Kidney tubule cell (primary cell): Measurements from ENCODE around the gene MAGOH.
A peak's percentile ranks its signal among the peaks of the same experiment; 100 is the strongest.
"Not testable (repeated sequence)": the region's sequence is repeated elsewhere in the genome, so short reads cannot be mapped to it uniquely, and the experiment has no call there.

Experiments
- DNase-seq: peaks from one replicate; pipeline ENCODE4 v3.0.0-alpha.2; 2018; ENCODE audit warnings: low spot score

MAGOH gene

GRCh38 chr1:53186533-53186932 is 51.8 kb downstream of the MAGOH start:
- DNase-seq, result no peak

DNA sequence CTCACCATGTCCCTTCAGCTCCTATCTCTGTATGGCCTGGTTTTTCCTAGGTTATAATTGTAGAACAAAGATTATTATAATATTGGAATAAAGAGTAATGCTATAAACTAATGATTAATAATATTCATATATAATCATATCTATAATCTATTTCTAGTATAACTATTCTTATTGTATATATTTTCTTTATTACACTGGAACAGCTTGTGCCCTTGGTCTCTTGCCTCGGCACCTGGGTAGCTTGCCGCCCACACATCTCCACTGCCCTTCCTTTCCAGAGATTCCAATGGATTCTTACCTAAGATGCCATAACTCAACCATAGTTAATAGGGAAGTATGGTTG is 52.4 kb downstream of the MAGOH start:
- not testable (repeated sequence) for DNase-seq

DNA sequence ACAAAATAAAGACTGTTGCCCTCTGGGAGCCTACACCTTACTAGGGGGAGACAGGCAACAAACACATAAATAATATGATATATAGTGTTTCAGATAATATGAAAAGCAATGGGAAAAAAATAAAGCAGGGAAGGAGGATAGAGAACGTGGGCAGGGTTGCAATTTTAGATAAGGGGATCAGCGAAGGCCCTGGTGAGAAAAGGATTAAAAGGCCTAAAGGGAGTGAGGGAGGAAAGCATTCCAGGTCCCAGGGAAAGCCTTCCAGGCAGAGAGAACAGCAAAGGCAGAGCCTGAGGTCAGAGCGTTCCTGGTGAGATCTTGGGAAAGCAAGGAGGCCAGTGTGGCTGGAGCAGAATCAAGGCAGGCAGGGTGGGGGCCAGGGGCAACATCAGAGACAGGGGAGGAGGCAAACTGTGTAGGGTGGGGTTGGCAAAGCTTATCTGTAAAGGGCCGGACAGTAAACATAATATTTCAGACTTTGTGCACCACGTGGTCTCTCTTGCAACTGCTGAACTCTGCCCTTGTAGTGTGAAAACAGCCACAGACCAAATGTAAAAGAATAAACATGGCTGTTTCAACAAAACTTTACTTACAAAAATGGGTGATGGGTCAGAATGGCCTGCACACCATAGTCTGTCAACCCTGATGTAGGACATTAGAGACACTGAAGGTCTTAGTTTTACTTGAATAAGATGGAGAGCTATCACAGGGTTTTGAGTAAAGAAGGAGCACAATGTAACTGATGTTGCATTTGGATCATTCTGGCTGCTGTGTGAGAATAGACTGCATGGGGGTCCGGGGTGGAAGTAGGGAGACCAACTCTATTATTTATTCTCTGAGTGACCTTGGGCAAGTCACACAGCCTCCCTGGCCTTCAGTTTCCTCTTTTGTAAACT is 55.0 kb downstream of the MAGOH start:
- no peak for DNase-seq

DNA sequence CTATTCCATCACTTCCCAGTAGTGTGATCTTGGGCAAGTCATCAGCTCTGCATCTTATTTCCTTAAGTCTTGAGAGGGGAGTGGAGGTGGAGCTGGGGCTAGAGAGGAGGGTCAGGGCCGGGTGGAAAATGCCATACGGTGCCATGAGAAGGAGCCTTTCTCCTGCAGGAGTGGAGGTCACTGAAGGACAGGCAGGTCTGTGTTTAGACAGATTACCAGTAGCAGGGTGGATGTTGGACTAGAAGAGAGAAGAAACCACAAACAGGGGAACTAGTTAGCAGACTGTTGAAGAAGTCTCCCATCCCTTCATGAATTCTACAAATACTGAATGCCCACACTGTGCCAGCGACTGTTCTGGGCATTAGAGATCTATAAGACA is 55.6 kb downstream of the MAGOH start:
- DNase-seq, result no peak

DNA sequence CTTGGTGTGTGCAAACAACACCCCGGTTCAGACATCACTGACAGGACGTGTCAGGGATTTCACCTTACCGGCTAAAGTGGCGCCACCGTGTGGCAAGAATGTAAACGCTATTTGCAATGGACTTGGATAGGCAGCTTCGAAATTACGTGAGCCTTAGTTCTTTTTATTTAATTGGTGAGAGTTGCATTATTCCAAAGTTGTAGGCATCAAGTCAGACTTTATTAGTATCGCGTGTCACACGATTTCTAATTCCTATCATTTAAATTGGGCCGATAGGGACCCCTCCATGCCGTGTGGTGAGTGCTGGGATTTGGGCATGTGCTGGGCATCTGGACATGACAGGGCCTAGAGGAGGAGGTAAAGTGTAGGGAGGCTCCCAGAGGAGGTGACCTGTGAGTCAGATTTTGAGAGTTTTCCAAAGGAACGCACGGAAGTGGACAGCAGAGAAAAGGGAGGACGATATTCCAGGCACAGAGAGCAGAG is 56.2 kb downstream of the MAGOH start:
- DNase-seq, result peak; percentile 79

GRCh38 chr1:53180951-53181350 is 57.4 kb downstream of the MAGOH start:
- no peak for DNase-seq

- DNase-seq, result no peak
These were observed 58.1 kb downstream of the MAGOH start for GRCh38 chr1:53180226-53180625.
